Measurements from ENCODE around the gene RSPO4. TPM values are rescaled to one million over a fixed set of nuclear protein-coding genes. Genes with fewer than 3 reads are reported as not detected.
"Not testable (repeated sequence)": the region's sequence is repeated elsewhere in the genome, so short reads cannot be mapped to it uniquely, and the experiment has no call there.

Gene RSPO4
- polyA plus RNA-seq, 12 donors = 0.18 to 1.0 (median 0.28) TPM; not detected in 3

GRCh38 chr20:1005452-1006027 lies 3.4 kb upstream of the RSPO4 start:
- DNase-seq = no peak

DNA sequence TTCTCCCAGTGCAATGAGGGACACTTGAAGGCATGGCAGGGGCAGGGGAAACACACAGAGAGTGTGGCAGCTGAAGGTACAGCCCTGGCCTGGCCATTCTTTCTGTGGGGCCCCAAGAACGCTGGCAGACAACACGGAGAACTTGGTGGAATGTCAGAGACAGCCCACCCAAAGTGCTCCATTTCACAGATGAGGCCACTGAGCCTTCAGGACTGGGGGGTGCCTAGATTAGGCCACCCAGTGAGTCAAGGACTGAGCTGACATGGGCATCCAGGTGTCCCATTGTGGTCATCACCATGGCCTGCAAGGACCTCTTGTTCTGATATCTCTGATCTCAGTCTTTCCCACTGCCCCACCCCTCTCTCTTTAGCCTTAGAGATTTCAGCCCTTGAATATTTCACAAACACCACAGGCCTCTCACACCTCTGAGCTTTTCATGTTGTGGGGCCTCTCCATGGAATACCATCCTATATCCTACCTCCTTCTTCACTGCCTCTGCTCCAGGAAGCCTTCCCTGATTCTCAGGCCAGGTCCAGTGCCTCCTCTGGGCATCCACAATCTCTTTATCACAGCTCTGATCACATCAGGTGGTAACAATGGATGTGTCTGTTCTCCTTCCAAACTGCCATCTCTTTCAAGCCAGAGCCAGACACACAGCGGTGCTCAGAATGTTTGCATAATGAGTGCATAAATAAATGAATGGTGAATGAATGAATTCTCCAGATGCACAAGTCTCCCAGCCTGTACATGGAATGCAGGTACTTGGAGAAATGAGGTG lies 2.0 kb upstream of the RSPO4 start:
- no peak for DNase-seq

GRCh38 chr20:1002682-1003561 lies 811 bp upstream of the RSPO4 start:
- no peak for DNase-seq

GRCh38 chr20:1001116-1001515 lies 995 bp downstream of the RSPO4 start:
- DNase-seq = no peak

DNA sequence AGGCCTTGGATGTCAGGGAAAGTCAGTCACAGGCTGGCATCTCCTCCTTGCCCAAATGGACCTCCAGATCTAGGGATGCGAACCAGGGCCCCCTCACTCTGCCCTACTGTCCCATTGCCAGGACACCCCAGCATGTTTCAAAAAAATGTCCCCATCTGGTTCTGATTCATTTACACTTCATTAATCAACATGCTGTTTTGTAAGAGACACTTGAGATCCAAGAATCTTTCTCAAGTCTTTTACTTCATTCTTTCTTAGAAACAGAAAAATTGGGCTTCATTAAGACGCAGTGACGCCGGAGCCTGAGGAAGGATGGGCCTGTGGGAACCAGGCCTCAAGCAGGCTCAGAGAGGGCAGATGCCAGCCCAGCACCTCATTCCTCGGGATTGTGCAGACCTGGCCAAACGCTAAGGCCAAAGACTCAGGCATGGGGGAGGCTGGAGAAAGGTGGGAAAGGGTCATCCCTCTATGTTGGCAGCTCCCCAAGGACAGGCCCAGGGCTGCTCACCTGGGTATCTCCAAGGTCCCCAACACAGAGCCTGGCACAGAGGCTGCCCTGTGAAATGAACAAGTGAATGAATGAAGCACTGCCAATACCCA lies 3.8 kb downstream of the RSPO4 start:
- no peak for DNase-seq

DNA sequence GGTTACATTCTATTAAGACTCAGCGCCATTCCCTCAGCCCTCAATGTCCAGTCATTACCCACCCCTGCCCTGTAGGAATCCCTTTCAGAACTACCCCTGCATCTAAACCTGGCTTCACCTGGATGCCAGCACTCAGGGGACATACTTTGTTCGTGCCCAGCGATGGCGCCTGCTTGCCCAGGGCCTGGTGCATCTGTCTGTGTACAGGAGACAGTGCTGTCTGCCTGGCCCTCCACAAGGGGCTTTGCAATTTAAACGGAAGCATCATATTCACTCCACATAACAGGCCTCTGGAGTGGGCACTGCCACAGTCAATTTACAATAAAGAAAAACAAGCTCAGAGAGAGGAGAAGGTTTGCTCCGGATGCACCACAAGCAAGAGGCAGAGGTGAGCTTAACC lies 4.6 kb downstream of the RSPO4 start:
- no peak for DNase-seq

GRCh38 chr20:997016-997415 lies 5.1 kb downstream of the RSPO4 start:
- DNase-seq = no peak

GRCh38 chr20:995170-995569 lies 6.9 kb downstream of the RSPO4 start:
- DNase-seq = no peak

- DNase-seq = no peak
Measured at GRCh38 chr20:992801-993535, 9.1 kb downstream of the RSPO4 start.

DNA sequence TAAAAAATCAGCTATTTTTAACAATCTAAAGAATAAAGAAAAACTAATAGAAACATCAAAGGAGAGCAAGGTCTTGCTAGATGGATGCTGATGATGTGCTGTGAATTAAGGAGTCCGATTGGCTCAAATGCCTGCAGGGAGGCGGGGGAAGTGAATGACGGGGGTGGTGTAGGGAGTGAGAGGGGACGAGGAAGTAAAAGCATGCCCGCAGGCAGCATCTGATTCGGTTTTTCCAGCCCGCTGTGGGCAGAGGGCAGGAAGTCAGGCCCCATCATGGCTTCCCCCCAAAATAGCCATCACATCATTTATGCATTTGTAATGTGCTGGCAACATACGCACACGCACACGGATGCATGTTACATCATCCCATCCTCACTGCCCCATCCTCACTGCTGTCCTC lies 10.3 kb downstream of the RSPO4 start:
- DNase-seq = no peak

DNA sequence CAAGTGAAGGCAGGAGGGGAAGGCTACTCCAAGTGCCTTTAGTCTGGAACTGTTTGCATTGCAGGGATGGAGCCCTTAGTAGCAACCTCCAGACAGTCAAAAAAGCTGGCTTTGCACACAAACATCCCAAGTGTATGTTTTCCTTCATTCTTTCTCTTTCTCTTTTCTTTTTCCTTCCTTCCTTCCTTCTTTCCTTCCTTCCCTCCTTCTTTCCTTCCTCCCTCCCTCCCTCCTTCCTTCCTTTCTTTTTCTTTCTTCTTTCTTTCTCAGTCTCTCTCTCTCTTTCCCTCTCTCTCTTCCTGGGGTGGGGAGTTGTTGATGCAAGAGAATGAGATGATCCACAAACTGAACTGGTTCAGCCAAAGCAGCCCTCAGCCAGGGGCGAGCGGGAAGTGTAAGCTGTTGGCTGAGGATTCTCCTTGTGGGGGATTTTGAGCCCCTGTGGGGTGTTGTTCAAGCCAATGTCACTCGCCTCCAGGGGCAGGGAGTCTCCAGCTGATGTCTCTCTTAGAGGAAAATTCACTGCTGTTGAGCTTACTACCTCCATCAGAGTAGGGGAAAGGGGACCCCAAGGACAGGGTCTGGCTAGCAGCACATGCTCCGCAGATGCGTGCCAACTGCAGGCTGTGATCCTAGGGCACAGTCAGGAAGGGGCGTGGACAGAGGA lies 11.7 kb downstream of the RSPO4 start:
- DNase-seq = no peak

DNA sequence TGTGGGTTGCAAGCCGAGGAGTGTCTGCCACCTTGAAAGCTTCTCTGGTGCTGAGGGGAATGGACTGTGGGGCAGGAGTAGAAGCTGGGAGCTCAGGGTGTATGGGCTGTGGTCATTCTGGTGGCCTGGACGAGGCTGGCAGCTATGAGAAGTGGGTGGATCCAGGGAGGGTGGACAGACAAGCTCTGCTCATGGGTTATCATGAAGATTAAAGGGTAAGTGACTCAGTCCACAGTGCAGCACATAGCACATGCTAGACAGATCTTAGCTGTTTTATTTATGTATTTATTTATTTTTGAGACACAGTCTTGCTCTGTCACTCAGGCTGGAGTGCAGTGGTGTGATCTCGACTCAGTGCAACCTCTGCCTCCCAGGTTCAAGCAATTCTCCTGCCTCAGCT lies 13.8 kb downstream of the RSPO4 start:
- DNase-seq = no peak

- DNase-seq = no peak
Measured at GRCh38 chr20:987677-988076, 14.4 kb downstream of the RSPO4 start.

- no peak for DNase-seq
Measured at GRCh38 chr20:986733-987355, 15.3 kb downstream of the RSPO4 start.

GRCh38 chr20:984994-985393 lies 17.1 kb downstream of the RSPO4 start:
- not testable (repeated sequence) for DNase-seq

GRCh38 chr20:982754-983153 lies 19.4 kb downstream of the RSPO4 start:
- no peak for DNase-seq

DNA sequence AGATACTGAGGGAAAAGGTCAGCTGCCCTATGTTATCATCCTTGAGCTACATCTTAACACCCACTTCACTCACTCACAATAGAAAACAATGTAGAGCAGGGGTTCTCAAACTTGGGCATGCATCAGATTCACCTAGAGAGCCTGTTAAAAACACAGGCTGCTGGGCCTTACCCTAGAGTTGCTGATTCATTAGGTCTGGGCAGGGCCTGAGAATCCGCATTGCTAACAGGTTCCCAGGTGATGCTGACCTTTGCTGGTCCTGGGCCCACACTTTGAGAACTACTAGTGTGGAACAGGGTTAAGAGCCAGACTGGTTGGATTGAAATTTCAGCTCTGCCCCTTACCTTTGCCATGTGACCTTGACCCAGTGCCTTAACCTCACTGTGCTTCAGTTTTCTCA lies 25.1 kb downstream of the RSPO4 start:
- no peak for DNase-seq

DNA sequence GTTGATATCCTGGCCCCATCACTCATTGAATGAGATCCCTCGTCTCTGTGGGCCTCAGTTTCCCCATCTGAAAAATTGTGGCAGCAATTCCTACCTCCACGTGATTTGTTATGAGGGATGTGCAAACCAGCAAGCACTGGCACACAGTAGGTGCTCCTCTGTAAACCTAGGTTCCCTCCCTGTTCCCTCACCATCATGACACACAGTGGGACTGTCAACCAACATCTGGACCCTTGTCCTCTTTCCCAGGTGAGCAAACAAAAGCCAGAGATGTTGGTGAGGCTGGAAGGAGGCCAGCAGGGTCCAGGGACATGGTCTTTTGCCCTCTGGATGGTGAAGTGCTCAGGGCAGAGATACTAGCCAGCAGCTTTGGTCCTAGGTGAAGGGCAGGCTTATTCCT lies 26.1 kb downstream of the RSPO4 start:
- no peak for DNase-seq

DNA sequence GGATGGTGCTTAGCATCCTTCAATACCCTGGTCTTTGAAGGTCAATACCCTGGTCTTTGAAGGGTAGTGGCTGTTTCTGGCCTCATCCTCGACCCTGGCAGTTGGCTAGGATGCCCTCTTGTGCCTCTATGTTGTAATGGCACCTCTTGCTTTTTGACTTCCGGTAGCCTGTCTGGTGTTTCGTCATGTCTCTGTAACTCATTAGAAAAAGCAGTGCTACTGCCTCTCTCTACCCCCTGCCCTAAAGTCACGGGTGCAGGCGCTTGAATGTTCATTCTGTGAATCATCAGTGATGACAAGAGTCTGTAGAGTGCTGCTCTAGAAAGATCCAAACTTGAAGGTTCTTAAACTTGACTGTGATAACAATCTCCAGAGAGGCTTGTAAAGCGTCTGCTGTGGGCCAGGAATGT lies 28.3 kb downstream of the RSPO4 start:
- DNase-seq = no peak

DNA sequence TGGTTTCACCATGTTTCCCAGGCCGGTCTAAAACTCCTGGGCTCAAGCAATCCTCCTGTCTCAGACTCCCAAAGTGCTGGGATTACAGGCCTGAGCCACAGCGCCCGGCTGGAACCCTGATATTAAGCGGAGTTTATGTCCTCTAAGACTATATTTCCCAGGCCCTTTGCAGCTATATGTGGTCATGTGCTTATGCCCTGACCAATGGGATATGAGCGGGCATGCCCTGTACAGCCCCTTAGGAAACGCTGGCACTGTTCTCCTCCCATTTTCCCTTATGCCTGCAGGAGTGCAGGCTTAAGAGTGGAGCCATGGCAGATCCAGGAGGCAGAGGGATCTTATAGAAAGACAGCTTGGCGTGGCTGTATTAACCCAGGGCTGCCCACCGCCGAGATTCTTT lies 29.9 kb downstream of the RSPO4 start:
- DNase-seq = no peak

DNA sequence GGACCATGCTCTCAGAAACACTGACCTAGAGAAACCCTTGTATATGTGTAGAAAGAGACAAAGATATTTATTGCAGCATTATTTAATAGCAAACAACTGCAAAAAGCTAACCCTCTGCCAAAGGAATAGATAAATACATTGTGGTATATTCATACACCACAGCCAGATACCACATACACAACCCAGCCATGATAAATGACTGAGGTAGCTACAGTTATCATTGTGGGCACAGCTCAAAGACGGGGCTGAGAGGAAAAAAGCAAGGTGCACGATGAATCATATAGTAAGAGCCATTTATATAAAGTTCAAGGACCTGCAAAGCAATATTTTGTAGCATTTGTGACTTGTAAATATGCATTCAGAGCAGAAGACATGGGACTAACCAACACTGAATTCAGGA lies 30.8 kb downstream of the RSPO4 start:
- DNase-seq = no peak
